GM18507 (cell line): ENCODE results near the gene AGXT2.
"Not testable (repeated sequence)": the region's sequence is repeated elsewhere in the genome, so short reads cannot be mapped to it uniquely, and the experiment has no call there.

Experiments used
- DNase-seq: peaks from one replicate; pipeline ENCODE4 v3.0.0; 2011; ENCODE audit warnings: low read depth; ENCODE audit not compliant: insufficient read length; ENCODE audit errors: extremely low spot score
- FAIRE-seq: peaks from 2 replicates; lab custom pipeline; 2011; peaks lifted over from hg19 to GRCh38; lab: Jason Lieb, UNC

AGXT2 gene

DNA sequence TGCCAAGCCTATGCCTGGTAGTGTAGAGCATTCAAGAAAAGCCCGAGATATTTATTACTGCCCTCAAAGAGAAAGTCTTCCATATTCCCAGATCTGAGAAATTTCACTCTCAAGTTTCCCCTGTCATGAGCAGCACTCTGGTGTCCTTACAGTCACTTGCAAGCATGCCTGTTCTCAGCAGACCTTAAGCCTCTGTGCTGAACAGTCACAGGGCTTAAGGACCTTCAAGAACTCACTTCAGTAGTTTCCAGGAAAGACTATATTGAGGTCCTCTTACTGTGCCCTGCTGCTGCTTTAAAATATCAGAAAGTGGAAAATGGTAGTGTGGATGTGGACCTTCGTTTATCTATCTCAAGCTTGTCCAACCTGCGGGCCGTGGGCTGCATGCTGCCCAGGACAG, 64.9 kb downstream of the AGXT2 start:
- FAIRE-seq (no peak), DNase-seq (no peak)

DNA sequence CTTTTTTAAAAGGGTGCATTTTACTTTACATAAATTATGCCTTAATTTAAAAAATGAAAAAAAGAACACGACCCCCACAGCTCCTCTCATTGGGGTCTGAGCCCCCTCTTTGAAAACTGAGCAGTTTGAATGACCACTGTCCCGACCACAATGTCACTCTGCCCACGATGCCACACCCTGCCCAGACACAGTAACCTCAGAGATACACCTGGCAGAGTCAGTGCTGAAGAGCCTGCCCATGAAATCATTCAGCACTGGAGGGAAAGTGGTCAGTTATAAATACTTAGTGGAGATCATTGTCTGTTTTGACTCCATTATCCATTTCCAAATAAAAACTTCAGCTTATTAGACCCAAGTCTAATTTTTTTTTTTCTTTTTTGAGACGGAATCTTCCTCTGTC, 69.1 kb downstream of the AGXT2 start:
- FAIRE-seq (no peak), DNase-seq (no peak)

DNA sequence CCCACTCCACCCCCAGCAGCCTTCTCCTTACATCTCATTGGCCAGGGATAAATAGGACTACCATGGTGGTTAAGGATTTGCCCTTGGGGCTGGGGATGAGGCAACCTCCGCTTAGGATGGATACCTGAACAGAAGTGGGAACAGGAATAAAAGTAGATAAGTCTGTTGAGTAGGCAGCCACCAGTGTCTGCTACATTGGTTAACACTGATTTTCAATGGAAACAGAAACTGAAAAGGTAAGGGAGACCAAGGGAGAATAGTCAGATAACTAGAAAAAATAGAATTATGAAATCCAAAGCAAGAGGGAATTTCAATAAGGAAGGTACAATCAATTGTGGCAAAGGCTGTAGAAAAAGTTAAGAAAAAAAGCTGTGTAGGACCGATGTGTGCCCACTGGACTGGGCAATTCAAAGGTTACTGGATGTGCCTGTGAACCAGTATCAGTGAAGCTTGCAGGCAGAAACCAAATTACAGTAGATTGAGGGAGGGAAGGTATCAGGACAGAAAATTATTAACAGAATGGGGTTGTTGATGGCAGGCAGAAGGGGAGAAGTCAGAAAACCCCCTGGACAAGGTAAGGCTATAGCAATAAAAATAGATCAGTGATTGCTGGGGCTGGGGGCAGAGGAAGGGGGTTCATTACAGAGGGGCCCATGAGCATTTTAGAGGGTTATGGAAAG, 69.7 kb downstream of the AGXT2 start:
- DNase-seq (peak; percentile 23), FAIRE-seq (peak; percentile 93)

GRCh38 chr5:34976347-34976746, 71.4 kb downstream of the AGXT2 start:
- FAIRE-seq, result no peak
- no peak for DNase-seq

DNA sequence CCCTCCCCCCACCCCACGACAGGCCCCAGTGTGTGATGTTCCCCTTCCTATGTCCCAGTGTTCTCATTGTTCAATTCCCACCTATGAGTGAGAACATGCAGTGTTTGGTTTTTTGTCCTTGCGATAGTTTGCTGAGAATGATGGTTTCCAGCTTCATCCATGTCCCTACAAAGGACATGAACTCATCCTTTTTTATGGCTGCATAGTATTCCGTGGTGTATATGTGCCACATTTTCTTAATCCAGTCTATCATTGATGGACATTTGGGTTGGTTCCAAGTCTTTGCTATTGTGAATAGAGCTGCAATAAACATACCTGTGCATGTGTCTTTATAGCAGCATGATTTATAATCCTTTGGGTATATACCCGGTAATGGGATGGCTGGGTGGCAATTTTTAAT, 76.1 kb downstream of the AGXT2 start:
- not testable (repeated sequence) for FAIRE-seq

DNA sequence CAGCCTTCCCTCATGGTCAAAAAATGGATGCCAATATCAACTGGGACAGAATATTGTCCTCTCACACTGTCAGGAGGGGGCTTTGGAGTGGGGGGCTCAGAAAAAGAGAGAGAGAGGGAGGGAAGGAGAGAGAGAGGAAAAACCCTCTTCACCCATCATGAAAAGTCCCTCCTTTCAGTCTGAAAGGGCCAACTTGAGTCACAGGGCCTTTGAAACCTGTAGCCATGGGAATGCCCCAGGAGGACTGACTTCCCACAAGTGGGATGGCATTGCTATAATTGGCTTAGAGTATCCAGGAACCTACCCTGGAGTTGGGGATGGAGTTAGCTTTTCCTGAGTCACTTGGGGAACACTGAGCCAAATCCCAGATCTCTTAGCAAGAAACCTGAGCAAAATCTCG, 77.2 kb downstream of the AGXT2 start:
- FAIRE-seq, result peak; percentile 44

More for the DNA sequence above, 76.1 kb downstream of the AGXT2 start:
- DNase-seq, result not testable (repeated sequence)

GRCh38 chr5:34968258-34968657, 79.5 kb downstream of the AGXT2 start:
- FAIRE-seq (no peak), DNase-seq (no peak)

More for the DNA sequence above, 77.2 kb downstream of the AGXT2 start:
- no peak for DNase-seq

DNA sequence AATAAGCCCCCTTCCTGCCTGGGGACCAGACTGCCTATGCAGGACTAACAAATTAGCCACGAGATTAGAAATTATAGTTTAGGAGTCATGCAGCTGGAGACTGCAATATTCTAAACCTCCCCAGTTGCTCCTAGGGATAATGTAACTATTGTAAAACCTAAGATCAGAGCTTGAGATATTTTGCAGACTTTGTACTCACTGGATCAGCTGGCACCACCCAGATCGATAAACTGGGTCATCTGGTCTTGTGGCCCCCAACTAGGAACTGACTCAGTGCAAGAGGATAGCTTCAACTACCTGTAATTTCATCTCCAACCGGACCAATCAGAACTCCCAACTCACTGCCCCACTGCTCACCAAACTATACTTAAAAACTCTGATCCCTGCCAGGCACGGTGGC, 80.2 kb downstream of the AGXT2 start:
- DNase-seq (no peak), FAIRE-seq (no peak)

DNA sequence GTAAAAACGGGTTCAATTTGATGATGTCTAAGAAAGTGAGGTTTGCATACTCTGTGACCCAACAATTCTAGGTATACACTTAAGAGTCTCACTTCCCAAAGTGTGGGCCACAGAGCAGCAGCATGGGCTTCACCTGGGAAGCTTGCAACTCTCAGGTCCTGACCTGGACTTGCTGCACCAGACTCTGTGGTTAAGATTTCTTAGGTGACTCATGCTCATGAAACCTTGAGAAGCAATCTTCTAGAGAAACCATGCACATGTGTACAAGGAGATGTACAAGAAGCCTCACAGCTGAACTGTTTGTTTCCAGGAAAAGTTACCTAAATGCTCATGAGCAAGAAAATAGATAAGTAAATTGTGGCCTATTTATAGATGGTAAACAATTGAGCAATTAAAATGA, 88.4 kb downstream of the AGXT2 start:
- FAIRE-seq (peak; percentile 81), DNase-seq (no peak)

DNA sequence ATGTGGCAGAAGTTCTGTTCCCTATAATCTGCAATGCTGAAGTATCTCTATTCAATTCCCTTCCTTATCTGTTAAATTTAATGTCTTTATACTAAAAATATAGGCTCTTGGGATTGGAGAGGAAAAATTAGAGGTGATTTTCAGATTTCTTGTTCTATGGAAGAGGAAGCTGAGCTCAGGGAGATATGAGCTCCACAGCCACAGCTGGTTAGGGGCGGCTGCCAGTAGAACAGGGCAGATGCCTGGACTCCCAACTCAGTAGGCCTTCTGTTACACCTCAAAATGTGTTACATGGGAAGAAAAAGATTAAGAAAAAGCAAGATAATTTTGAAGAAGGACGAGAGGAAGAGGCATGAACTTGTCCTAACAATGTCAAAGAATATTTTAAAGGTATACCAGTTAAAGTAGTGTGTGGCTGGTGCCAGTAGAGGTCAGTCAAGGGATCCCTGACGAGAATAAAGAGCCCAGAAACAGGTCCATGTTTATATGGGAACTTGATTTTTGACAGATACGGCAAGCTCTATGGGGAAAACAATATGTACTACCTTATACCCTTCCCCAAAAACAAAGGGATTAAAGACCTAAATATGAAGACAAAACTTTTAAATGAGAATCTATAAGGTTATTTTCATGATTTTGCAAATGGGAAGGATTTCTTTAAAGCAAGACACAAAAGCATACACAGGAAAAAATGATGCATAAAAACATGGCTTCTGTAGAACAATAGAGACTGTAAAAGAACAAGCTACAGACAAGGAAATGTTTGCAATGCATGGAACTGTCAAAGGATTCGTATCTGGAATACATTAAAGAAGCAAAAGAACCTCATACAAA, 89.7 kb downstream of the AGXT2 start:
- FAIRE-seq (peak; percentile 70), DNase-seq (no peak)

DNA sequence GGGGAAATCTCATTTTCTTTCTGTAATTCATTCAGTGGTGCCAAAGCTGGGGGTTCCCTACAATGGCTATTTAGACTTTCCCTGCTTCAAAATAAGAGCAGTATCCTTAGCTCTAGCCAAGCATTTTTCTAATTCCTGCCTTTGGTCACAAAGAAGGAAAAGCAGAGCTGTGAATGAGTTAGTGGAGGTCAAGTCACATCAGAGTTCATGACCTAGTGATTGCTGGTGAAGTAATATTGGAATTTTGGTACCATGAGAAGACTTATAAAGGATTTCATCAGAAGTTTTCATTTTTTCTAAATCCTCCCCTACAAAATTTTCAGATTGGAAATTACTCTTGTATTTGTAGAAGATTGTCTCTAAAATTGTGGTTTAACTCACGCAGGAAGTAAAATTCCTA, 90.4 kb downstream of the AGXT2 start:
- DNase-seq, result no peak
- no peak for FAIRE-seq
